ENCODE data around the gene KLHL42. TPM values are rescaled to one million over a fixed set of nuclear protein-coding genes. Genes with fewer than 3 reads are reported as not detected.

Gene KLHL42
- total and polyA plus RNA-seq, 2 of the 8 experiments (the other 6 are each of a cell fraction or from before 2014, with no cell fraction given) = 13.6 to 21.6 TPM

- TF ChIP-seq KDM4A (IDR thresholded peaks at IDR 0.05; ENCODE audit: low read depth, low read length, severe bottlenecking) (no peak), SUZ12 (IDR thresholded peaks at IDR 0.05; ENCODE audit: low read length) (no peak), CREB1 (IDR thresholded peaks at IDR 0.05) (no peak), SRF (IDR thresholded peaks at IDR 0.05; ENCODE audit: low read depth, low read length) (no peak)
These were observed 41.4 kb downstream of the KLHL42 start (continued) for GRCh38 chr12:27821259-27821973.

Measured in H1 (cell line).